ENCODE data around the gene FBXO10.
A peak's percentile ranks its signal among the peaks of the same experiment; 100 is the strongest.

FBXO10 gene, protein sequence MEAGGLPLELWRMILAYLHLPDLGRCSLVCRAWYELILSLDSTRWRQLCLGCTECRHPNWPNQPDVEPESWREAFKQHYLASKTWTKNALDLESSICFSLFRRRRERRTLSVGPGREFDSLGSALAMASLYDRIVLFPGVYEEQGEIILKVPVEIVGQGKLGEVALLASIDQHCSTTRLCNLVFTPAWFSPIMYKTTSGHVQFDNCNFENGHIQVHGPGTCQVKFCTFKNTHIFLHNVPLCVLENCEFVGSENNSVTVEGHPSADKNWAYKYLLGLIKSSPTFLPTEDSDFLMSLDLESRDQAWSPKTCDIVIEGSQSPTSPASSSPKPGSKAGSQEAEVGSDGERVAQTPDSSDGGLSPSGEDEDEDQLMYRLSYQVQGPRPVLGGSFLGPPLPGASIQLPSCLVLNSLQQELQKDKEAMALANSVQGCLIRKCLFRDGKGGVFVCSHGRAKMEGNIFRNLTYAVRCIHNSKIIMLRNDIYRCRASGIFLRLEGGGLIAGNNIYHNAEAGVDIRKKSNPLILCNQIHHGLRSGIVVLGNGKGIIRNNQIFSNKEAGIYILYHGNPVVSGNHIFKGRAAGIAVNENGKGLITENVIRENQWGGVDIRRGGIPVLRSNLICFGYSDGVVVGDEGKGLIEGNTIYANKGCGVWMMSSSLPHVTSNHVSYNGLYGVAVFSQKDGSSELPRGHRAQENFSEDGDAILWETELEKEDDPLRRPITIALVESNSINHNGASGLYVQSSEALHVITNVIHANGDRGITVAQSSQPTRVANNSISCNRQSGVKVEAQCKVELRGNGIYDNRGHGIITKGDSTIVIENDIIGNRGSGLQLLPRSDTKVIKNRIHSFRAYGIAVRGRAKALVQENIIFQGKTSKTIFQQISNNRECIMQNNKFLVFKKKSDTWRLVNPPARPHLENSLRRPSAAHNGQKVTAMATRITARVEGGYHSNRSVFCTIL

GRCh38 chr9:37575921-37576721, at the start of gene FBXO10:
TSS of gene FBXO10 (minus strand) at chr9:37576380. CDS start at chr9:37541768, 34,612 bp downstream.
- H3K4me3 ChIP-seq (ENCODE audit: low read depth, low read length) = peak within 1 kb of the TSS; percentile 99
- TF ChIP-seq CTCF (IDR thresholded peaks at IDR 0.05; ENCODE audit: borderline replicate concordance, insufficient read depth, low read depth, low read length) = no peak

- TF ChIP-seq CTCF (IDR thresholded peaks at IDR 0.05; ENCODE audit: borderline replicate concordance, insufficient read depth, low read depth, low read length) = no peak
- H3K4me3 ChIP-seq (ENCODE audit: low read depth, low read length) = no peak overlapping the region
Measured at GRCh38 chr9:37625758-37626147, 49.6 kb upstream of the FBXO10 start.

- no peak for TF ChIP-seq CTCF (IDR thresholded peaks at IDR 0.05; ENCODE audit: borderline replicate concordance, insufficient read depth, low read depth, low read length)
Measured at GRCh38 chr9:37625036-37625757, 49.0 kb upstream of the FBXO10 start.

GRCh38 chr9:37624073-37624472, 47.9 kb upstream of the FBXO10 start:
- TF ChIP-seq CTCF (IDR thresholded peaks at IDR 0.05; ENCODE audit: borderline replicate concordance, insufficient read depth, low read depth, low read length) = no peak
- H3K4me3 ChIP-seq (ENCODE audit: low read depth, low read length) = no peak overlapping the region

More at GRCh38 chr9:37625036-37625757, 49.0 kb upstream of the FBXO10 start:
- H3K4me3 ChIP-seq (ENCODE audit: low read depth, low read length) = no peak overlapping the region

DNA sequence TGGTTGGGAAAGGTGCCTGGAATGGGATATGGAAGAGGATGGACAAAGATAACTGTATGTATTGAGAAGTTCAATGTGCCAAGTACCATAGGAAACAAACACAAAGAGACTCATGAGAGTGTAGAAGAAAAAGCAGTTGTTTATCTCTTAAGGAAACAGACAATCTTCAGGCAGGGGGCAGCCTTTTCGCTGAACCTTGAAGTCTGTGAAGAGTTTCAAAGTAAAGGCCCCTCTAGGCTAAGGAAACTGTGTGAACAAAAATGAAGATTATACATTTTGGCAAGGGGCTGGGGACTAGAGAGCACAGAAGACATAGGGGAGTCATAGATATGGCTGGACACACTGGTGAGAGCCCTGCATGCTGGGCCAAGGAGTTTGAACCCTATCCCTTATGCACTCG, 47.1 kb upstream of the FBXO10 start:
- TF ChIP-seq CTCF (IDR thresholded peaks at IDR 0.05; ENCODE audit: borderline replicate concordance, insufficient read depth, low read depth, low read length) = no peak
- no peak overlapping the region for H3K4me3 ChIP-seq (ENCODE audit: low read depth, low read length)

GRCh38 chr9:37622462-37622861, 46.3 kb upstream of the FBXO10 start:
- no peak overlapping the region for H3K4me3 ChIP-seq (ENCODE audit: low read depth, low read length)
- no peak for TF ChIP-seq CTCF (IDR thresholded peaks at IDR 0.05; ENCODE audit: borderline replicate concordance, insufficient read depth, low read depth, low read length)

Data from GM12875 (cell line).